Activated CD8-positive, alpha-beta memory T cell treated with anti-CD3 and anti-CD28 coated beads for 24 hours (primary cell): Measurements from ENCODE around the gene ZNF155.
"Not testable (repeated sequence)": the region's sequence is repeated elsewhere in the genome, so short reads cannot be mapped to it uniquely, and the experiment has no call there.

ENCODE experiments used
- DNase-seq: peaks from one replicate; pipeline ENCODE4 v3.0.0-alpha.2; 2020

Gene ZNF155

DNA sequence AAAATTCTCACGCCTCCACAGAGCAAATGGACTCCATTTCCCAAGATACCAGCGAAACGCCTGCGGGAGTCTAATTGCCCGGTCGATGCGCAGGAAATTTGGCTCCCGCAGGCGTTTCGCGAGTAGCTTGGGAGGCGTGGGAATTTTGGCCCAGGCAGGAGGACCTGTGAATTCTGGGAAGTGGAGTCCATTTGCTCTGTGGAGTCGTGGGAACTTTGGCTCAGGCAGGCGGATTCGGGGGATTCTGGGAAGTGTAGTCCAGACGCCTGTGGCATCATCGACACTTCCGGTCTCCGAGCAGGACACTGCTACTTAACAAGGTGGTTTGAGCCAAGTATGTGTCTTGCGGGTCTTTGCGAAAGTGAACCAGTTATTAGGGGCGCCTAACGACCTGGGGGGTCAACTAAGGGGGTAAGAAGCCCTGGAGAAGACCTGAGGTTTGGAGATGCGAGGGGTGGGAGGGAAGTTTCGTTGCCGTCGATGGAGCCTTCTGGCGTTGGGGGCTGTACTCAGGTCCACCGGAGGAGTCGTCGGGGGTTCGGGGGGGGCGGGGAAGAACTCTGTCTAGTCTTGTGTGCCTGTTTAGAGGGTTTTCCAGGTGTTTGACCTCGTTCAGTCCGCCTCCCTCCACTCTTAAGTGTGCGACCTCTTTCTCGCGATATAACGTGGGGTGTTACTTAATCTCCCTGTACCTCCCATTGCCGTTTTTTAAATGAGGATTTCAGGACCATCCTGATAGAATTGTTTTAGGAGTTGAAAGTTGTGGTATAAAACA is at the start of gene ZNF155:
Gene ZNF155 (plus strand): TSS at position 277 of the 775 bp plus-strand sequence. CDS start 4,356 bp downstream, outside the sequence.
- DNase-seq = peak; percentile 88

DNA sequence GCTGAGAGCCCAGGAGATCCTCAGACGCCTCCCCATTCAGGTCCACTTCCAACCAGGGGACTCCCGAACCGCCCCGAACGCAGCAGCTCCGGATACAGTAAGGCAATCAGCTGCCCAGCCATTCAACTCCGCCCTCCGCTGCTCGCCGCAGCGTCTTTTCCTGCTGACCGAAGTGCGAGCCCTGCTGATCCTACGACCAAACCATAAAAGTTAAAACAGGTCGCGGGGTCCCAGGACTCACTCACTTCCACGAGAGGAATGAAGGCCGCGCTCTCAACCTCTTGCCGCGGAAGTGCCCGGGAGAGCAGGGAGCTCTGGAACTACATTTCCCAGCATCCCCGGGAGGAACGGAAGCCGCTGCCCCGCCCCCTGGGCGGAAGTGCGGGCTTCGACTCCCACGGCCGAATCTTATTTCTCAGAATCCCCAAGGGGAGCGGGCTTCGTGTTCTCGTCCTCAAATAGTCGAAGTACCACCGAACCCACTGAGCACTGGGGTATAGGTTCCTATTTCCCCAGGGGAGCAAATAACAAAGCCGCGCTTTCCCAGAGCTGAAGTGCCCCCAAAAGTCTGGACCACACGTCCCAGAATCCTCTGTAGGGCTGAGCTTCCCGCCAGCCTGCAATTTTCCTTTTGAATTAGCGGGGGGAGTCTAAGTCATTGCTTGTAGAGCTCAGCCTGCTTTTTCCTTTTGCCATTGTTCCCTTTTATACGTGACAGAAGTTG is 48.8 kb upstream of the ZNF155 start, which contains the start of gene ZNF45:
Gene ZNF45 (minus strand): TSS at position 298 of the 724 bp plus-strand sequence. CDS start 13,097 bp downstream, outside the sequence.
- DNase-seq = peak; percentile 93

GRCh38 chr19:43936188-43936587 is 47.8 kb upstream of the ZNF155 start:
- DNase-seq = no peak

- DNase-seq = no peak
Measured at GRCh38 chr19:43939557-43940260, 44.3 kb upstream of the ZNF155 start.

DNA sequence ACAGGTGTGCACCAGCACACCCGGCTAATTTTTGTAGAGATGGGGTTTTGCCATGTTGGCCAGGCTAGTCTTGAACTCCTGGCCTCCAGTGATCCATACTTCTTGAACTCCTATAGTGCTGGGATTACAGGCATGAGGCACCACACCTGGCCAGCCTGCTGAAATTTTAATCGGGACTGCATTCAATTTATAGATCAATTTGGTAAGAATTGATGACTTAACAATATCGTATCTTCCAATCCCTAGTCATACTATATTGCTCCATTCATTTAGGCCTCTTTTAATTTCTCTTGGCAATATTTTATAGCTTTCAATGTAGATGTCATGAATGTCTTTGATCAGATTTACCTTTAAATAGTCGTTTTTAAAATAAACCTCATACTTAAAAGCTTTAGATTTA is 43.3 kb upstream of the ZNF155 start:
- DNase-seq = no peak

DNA sequence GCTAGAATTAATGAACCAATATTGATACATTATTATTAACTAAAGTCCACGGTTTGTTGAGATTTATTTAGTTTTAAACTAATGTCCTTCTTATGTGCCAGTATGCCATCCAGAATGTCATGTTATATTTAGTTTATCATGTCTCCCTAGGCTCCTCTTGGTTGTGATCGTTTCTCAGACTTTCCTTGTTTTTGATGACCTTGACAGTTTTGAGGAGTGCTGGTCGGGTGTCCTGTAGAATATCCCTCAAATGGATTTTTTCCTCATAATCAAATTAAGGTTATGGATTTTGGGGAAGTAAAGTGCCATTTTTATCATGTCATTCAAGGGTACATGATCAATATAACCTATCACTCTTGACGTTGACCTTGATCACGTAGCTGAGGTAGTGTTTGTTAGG is 42.8 kb upstream of the ZNF155 start:
- no peak for DNase-seq

GRCh38 chr19:43947412-43947811 is 36.6 kb upstream of the ZNF155 start:
- not testable (repeated sequence) for DNase-seq

GRCh38 chr19:43949803-43950202 is 34.2 kb upstream of the ZNF155 start:
- not testable (repeated sequence) for DNase-seq

DNA sequence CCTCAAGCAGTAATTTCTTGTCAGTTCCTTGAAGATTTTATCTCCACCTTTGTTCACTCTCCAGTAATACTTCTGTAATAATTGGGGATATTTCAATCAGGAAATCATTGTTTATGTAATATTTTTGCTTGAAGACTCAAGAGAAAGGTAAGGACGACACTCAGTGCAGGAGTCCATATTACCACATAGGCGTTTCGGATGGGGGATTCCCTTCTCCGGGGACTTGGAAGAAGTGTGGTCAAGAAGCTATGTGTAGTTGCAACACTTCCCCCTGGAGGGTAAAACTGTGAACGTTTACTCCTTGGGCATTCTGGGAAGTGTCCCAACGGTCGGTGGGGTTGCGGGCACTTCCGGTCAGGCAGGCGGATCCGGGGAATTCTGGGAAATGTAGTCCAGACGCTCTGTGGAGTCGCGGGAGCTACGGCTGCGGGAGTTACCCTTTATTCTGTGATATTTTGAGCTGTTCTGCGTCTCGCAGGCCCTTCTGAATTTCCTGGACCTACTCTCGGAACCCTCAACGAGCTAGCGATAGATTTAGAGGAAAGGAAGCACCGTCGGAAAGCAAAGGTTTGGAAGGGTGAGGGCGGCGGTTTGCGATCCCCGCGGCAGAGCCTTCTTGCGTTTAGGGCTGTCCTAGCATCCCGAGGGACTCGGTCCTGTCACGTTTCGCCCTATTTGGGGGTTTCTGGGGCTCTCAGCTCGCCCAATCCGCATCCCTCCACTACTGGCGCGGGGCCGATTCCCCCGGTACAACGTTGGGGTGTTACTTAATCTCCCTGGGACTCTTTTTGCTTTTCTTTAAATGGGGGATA is 32.9 kb upstream of the ZNF155 start, which contains the start of gene ZNF221:
Gene ZNF221 (plus strand): TSS at position 395 of the 812 bp plus-strand sequence. CDS start 11,499 bp downstream, outside the sequence.
- DNase-seq = peak; percentile 84

DNA sequence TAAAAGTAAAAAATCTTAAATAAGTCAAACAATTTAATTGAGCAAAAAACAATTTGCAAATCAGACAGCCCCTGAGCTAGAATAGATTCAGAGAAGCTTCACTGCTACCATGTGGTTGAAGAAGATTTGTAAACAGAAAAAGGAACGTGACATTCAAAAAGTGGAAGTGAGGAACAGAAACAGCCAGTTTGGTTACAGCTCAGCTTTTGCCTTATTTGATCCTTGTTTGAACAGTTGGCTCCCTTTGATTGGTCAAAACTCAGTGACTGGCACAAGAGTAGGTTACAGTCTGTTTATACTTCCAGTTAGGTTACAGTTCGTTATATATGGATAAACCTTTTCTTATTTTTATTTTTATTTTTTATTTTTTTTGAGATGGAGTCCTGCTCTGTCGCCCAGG is 27.2 kb upstream of the ZNF155 start:
- DNase-seq = no peak

DNA sequence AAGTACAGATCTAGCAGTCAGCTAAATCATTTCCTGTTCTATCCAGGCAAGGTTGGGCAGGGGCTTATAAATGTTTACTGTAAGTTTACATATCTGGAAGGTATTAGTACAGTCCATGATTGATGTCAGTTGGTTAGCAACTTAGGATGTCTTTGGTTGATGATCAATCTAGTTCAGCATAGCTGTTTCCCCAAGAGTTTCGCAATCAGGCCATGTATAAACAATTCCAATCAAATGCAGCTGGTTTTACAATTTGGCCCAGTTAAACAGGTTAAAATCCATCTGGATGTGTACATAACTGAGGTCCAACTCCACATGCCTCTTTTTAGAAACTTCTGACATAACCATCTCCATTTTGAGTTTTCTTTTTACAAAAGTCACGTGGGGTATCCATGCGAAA is 26.1 kb upstream of the ZNF155 start:
- DNase-seq = no peak

DNA sequence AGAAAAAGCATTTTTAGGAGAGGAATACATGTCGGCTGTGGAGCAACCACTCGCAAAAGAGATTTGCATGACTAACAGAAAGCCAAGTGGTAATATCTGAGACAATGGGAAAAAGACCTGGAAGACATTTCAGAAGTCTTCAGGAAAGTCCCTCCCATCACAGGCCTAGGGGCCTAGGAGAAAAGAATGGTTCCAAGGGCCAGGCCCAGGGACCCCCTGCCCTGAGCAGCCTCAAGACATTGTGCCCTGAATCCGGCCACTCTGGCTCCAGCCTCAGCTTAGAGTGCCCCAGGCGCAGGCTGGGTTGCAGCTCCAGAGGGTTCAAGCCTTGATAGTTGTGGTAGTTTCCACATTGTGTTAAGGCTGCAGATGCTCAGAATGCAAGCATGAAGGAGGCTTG is 23.6 kb upstream of the ZNF155 start:
- DNase-seq = no peak

DNA sequence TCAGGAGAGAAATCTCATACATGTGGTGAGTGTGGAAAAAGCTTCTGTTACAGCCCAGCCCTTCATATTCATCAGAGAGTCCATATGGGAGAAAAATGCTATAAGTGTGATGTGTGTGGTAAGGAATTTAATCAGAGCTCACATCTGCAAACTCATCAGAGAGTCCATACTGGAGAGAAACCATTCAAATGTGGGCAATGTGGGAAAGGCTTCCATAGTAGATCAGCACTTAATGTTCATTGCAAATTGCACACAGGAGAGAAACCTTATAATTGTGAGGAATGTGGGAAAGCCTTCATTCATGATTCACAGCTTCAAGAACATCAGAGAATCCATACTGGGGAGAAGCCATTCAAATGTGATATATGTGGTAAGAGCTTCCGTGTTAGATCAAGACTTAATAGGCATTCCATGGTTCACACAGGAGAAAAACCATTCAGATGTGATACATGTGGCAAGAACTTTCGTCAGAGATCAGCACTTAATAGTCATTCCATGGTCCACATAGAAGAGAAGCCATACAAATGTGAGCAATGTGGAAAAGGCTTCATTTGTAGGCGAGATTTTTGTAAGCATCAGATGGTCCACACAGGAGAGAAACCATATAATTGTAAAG is 17.8 kb upstream of the ZNF155 start:
- DNase-seq = no peak

DNA sequence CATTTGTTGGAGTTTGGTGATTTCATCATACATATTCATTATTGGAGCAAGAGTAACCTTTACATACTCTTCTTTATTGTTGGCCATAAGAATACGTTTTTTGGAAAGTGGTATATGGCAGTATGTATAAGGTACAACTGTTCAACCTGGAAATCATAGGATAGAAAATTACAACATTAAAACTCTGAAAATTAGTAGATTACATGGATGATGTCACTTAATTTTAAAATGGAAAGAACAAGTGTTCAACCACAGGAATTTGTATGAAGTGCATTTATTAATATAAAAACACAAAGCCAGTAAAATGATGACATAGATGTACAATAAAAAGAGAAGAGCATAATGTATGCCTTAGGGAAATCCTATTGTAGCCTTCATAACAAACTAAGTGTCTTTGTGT is 7.3 kb upstream of the ZNF155 start:
- DNase-seq = no peak

GRCh38 chr19:43983544-43983911 is 460 bp upstream of the ZNF155 start:
- DNase-seq = no peak

DNA sequence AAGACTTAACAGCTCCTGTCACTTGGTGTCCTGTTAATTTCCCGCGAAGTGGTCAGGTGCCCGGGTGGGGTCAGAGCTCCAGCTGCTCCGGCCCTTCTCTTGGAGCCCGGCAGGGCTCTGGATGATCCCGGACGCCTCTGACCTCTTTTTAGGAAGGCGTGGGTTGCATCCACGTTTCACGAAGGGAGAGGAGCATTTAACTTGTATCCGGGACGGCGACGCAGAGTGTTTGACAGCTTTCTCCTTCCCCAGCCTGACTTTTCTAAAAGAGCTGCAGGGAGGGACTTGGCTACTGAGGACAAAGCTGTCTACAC is 656 bp downstream of the ZNF155 start:
- DNase-seq = peak; percentile 57

GRCh38 chr19:43997631-43998290 is 13.8 kb downstream of the ZNF155 start:
- DNase-seq = no peak

GRCh38 chr19:44002212-44002565 is 18.2 kb downstream of the ZNF155 start:
- DNase-seq = no peak

DNA sequence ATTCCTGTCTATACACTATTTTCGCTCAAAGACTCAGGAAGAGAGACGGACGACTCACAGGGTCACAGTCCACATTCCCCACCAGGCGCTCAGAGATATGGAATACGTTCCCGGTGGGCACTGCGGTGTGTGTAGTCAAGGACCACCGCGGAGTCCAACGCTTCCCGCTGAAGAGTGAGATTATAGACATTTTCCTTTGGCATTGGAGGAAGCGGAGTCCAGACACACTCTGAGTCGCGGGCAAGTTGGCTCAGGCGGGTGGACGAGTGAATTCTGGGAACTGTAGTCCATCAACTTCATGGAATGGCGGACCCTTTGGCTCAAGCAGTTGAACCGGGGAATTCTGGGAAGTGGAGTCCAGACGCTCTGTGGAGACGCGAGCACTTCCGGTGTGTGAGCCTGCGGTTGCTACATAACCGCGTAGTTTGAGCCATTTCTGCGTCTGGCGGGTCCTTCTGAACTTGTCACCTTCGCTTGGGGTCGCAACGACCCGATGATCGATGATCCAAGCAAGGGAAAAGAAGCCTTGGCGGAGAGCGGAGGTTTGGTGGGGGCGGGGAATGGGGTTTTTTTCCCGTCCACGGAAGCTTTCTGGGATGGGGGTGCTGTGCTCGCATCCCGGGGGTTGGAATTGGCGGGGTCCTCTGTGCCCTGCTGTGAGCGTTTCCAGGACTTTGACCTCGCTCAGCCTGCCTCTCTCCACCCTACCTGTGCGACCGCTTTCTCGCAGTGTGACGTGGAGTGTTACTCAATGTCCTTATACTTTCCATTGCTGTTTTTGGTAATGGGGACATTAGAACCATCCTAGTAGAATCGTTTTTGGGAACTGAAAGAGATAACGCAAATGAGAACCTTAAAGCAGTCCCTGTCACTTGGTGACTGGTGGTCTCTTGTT is 18.8 kb downstream of the ZNF155 start, which contains the start of gene ZNF230:
Gene ZNF230 (plus strand): TSS at position 392 of the 895 bp plus-strand sequence. CDS start 4,122 bp downstream, outside the sequence.
- DNase-seq = peak; percentile 86

DNA sequence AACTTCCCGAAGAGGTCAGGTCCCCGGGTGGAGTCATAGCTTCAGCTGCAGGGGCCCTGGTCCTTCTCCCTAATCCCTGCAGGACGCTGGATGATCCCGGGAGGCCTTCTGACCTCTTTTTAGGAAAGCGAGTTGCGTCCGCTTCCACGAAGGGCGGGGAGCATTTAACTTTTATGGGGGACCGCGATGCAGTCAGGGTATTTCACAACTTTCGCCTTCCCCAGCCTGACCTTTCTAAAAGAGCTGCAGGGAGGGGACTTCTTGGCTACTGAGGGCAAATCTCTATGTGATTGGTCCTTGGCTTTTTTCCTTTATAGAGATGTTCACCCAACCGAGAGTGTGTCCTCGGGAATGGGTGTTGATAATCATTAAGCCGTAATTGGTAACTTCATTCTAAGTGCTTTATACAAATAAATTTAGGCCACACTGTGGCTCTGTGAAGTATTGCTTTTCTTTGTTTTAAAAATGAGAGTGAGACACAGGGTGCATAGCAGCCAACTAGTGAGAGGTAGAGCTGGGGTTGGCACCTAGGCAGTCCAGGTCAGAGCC is 19.5 kb downstream of the ZNF155 start:
- DNase-seq = peak; percentile 58
